SK-N-SH treated with all-trans-retinoic acid at 6 μM for 48 hours (cell line): ENCODE results near the gene DNAH2.

ENCODE experiments used
- ATAC-seq: fragments of 200-7000 bp; cut with Tn5 transposase; 3 replicates; pipeline ENCODE4 v1.9.1; 2020; ENCODE audit warnings: mild to moderate bottlenecking, moderate library complexity
- ARNTL ChIP-seq: fragments of 450-650 bp; formaldehyde crosslinking; IDR thresholded peaks from 2 replicates; pipeline ENCODE4 v1.5.0; 2020; ENCODE audit warnings: low read depth, mild to moderate bottlenecking, moderate library complexity, borderline replicate concordance
- BACH2 ChIP-seq: fragments of 250-450 bp; sonication (Bioruptor Pico); IDR thresholded peaks from 2 replicates; pipeline ENCODE4 v1.9.0; 2021; ENCODE audit warnings: mild to moderate bottlenecking, borderline replicate concordance
- CSDC2 ChIP-seq: fragments of 250-450 bp; sonication (Bioruptor Pico); IDR thresholded peaks from 2 replicates; pipeline ENCODE4 v1.5.0; 2020; ENCODE audit warnings: mild to moderate bottlenecking, moderate library complexity
- ESRRG ChIP-seq: fragments of 250-450 bp; sonication (Bioruptor Pico); IDR thresholded peaks from 2 replicates; pipeline ENCODE4 v1.6.1; 2021; ENCODE audit warnings: mild to moderate bottlenecking
- ISL1 ChIP-seq: fragments of 250-450 bp; sonication (Bioruptor Pico); IDR thresholded peaks from 2 replicates; pipeline ENCODE4 v2.1.2; 2022; ENCODE audit warnings: mild to moderate bottlenecking, moderate library complexity
- OSR1 ChIP-seq: fragments of 250-450 bp; sonication (Bioruptor Pico); IDR thresholded peaks from 2 replicates; pipeline ENCODE4 v1.8.0; 2022; ENCODE audit warnings: moderate library complexity, mild to moderate bottlenecking, inconsistent platforms
- PPARA ChIP-seq: fragments of 250-450 bp; sonication (Bioruptor Pico); IDR thresholded peaks from 2 replicates; pipeline ENCODE4 v1.5.0; 2020; ENCODE audit warnings: mild to moderate bottlenecking, borderline replicate concordance
- RARB ChIP-seq: fragments of 250-450 bp; sonication (Bioruptor Pico); IDR thresholded peaks from 2 replicates; pipeline ENCODE4 v1.8.0; 2021; ENCODE audit warnings: mild to moderate bottlenecking, moderate library complexity
- TCF4 ChIP-seq: fragments of 250-450 bp; sonication (Bioruptor Pico); IDR thresholded peaks from 2 replicates; pipeline ENCODE4 v1.8.0; 2021; ENCODE audit warnings: mild to moderate bottlenecking, moderate library complexity, borderline replicate concordance
- ZC3H10 ChIP-seq: fragments of 250-450 bp; sonication (Bioruptor Pico); IDR thresholded peaks from 2 replicates; pipeline ENCODE4 v1.5.1; 2021; ENCODE audit warnings: mild to moderate bottlenecking, moderate library complexity
- ZFP3 ChIP-seq: fragments of 250-450 bp; sonication (Bioruptor Pico); IDR thresholded peaks from 2 replicates; pipeline ENCODE4 v1.5.0; 2020; ENCODE audit warnings: mild to moderate bottlenecking, moderate library complexity
- ZFP30 ChIP-seq: fragments of 450-650 bp; formaldehyde crosslinking; IDR thresholded peaks from 2 replicates; pipeline ENCODE4 v1.5.0; 2022; ENCODE audit warnings: mild to moderate bottlenecking, moderate library complexity
- ZNF70 ChIP-seq: fragments of 450-650 bp; formaldehyde crosslinking; IDR thresholded peaks from 2 replicates; pipeline ENCODE4 v1.5.0; 2020; ENCODE audit warnings: mild to moderate bottlenecking, moderate library complexity
- ZNF8 ChIP-seq: fragments of 450-650 bp; formaldehyde crosslinking; IDR thresholded peaks from 2 replicates; pipeline ENCODE4 v1.5.0; 2020; ENCODE audit warnings: mild to moderate bottlenecking, moderate library complexity
- TF ChIP-seq, protein P1 (sequence below): fragments of 250-450 bp; sonication (Bioruptor Pico); IDR thresholded peaks from 2 replicates; pipeline ENCODE4 v1.5.0; 2020; ENCODE audit warnings: mild to moderate bottlenecking, moderate library complexity
- TF ChIP-seq, protein P2 (sequence below): fragments of 250-450 bp; sonication (Bioruptor Pico); IDR thresholded peaks from 2 replicates; pipeline ENCODE4 v1.8.0; 2020; ENCODE audit warnings: mild to moderate bottlenecking, moderate library complexity, borderline replicate concordance
- TF ChIP-seq, protein P3 (sequence below): fragments of 250-450 bp; sonication (Bioruptor Pico); IDR thresholded peaks from 2 replicates; pipeline ENCODE4 v1.5.1; 2020; ENCODE audit warnings: low read depth, mild to moderate bottlenecking, moderate library complexity
- TF ChIP-seq, protein P4 (sequence below): fragments of 250-450 bp; sonication (Bioruptor Pico); IDR thresholded peaks from 2 replicates; pipeline ENCODE4 v1.8.0; 2021; ENCODE audit warnings: low read depth, mild to moderate bottlenecking, moderate library complexity, borderline replicate concordance
- TF ChIP-seq, protein P5 (sequence below): fragments of 250-450 bp; sonication (Bioruptor Pico); IDR thresholded peaks from 2 replicates; pipeline ENCODE4 v1.5.1; 2021; ENCODE audit warnings: mild to moderate bottlenecking, moderate library complexity

The DNAH2 gene

DNA sequence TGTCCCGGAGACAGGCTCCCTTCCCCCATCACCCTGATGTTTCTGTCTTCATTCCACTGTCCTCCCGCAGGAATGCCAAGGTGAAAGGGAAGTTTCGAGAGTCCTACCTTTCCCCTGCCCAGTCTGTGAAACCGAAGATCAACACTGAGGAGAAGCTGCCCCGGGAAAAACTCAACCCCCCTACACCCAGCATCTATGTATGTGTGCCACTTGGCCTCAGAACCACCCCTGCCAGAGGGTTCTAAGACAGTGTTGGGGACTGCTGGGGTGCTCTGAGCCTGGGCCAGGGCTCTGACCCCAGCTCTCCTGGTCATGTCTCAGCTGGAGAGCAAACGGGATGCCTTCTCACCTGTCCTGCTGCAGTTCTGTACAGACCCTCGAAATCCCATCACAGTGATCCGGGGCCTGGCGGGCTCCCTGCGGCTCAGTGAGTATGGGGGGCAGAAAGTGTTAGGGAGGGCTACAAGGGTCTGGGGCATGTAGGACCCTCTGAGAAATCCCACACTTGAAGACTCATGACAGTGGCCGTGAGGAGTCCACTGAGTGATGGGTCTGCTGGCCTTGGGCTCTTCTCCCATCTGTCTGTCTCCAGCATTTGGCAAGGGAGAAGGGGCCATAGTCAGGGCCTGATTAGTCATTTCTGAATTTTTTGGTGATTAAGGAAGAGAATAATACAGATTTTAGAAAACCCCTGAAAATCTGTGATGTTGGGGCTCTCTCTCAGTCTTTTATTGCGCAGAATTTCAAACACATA is 132.4 kb downstream of the DNAH2 start (continued):
- TF ChIP-seq, protein P1, sequence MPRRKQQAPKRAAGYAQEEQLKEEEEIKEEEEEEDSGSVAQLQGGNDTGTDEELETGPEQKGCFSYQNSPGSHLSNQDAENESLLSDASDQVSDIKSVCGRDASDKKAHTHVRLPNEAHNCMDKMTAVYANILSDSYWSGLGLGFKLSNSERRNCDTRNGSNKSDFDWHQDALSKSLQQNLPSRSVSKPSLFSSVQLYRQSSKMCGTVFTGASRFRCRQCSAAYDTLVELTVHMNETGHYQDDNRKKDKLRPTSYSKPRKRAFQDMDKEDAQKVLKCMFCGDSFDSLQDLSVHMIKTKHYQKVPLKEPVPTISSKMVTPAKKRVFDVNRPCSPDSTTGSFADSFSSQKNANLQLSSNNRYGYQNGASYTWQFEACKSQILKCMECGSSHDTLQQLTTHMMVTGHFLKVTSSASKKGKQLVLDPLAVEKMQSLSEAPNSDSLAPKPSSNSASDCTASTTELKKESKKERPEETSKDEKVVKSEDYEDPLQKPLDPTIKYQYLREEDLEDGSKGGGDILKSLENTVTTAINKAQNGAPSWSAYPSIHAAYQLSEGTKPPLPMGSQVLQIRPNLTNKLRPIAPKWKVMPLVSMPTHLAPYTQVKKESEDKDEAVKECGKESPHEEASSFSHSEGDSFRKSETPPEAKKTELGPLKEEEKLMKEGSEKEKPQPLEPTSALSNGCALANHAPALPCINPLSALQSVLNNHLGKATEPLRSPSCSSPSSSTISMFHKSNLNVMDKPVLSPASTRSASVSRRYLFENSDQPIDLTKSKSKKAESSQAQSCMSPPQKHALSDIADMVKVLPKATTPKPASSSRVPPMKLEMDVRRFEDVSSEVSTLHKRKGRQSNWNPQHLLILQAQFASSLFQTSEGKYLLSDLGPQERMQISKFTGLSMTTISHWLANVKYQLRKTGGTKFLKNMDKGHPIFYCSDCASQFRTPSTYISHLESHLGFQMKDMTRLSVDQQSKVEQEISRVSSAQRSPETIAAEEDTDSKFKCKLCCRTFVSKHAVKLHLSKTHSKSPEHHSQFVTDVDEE (CRISPR knock-in tag) = no peak
- TF ChIP-seq ZNF8 (CRISPR knock-in tag) = no peak
- TF ChIP-seq, protein P2, sequence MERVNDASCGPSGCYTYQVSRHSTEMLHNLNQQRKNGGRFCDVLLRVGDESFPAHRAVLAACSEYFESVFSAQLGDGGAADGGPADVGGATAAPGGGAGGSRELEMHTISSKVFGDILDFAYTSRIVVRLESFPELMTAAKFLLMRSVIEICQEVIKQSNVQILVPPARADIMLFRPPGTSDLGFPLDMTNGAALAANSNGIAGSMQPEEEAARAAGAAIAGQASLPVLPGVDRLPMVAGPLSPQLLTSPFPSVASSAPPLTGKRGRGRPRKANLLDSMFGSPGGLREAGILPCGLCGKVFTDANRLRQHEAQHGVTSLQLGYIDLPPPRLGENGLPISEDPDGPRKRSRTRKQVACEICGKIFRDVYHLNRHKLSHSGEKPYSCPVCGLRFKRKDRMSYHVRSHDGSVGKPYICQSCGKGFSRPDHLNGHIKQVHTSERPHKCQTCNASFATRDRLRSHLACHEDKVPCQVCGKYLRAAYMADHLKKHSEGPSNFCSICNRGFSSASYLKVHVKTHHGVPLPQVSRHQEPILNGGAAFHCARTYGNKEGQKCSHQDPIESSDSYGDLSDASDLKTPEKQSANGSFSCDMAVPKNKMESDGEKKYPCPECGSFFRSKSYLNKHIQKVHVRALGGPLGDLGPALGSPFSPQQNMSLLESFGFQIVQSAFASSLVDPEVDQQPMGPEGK (CRISPR knock-in tag) = no peak
- TF ChIP-seq, protein P3, sequence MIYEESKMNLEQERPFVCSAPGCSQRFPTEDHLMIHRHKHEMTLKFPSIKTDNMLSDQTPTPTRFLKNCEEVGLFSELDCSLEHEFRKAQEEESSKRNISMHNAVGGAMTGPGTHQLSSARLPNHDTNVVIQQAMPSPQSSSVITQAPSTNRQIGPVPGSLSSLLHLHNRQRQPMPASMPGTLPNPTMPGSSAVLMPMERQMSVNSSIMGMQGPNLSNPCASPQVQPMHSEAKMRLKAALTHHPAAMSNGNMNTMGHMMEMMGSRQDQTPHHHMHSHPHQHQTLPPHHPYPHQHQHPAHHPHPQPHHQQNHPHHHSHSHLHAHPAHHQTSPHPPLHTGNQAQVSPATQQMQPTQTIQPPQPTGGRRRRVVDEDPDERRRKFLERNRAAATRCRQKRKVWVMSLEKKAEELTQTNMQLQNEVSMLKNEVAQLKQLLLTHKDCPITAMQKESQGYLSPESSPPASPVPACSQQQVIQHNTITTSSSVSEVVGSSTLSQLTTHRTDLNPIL (CRISPR knock-in tag) = no peak

DNA sequence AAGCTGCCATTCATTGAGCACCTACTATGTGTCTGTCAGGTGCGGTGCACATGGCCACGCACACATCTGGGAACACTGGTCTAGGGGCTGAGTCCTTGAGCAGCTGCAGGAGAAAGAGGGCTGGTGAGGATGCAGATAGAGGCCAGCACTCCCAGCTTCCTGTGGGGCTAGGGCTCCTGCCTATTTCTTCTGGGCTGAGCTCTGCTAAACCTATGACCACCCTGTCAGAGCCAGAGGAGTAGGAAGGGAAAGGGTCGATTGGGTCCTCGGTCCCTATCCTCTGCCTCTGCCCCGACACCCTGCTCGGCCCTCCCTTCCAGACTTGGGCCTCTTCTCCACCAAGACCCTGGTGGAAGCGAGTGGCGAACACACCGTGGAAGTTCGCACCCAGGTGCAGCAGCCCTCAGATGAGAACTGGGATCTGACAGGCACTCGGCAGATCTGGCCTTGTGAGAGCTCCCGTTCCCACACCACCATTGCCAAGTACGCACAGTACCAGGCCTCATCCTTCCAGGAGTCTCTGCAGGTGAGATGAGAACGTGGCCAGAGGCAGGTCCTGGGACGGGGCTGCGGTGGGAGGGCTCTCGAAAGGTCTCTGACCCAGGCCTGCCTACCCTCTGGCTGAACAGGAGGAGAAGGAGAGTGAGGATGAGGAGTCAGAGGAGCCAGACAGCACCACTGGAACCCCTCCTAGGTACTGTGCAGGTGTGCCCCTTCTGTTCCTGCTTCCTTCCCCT is 133.3 kb downstream of the DNAH2 start:
- peak; percentile 2; the same call in 1 of the 3 replicates for ATAC-seq
- TF ChIP-seq, protein P2 (CRISPR knock-in tag) = no peak
- TF ChIP-seq ISL1 (no peak), ZNF8 (CRISPR knock-in tag) (no peak), ARNTL (CRISPR knock-in tag) (no peak), CSDC2 (CRISPR knock-in tag) (no peak), PPARA (CRISPR knock-in tag) (no peak), ZFP30 (CRISPR knock-in tag) (no peak), BACH2 (CRISPR knock-in tag) (no peak), ZC3H10 (CRISPR knock-in tag) (no peak), OSR1 (no peak), ZNF70 (CRISPR knock-in tag) (no peak), RARB (CRISPR knock-in tag) (no peak), ZFP3 (CRISPR knock-in tag) (no peak), ESRRG (CRISPR knock-in tag) (no peak), TCF4 (CRISPR knock-in tag) (no peak)
- TF ChIP-seq, protein P4, sequence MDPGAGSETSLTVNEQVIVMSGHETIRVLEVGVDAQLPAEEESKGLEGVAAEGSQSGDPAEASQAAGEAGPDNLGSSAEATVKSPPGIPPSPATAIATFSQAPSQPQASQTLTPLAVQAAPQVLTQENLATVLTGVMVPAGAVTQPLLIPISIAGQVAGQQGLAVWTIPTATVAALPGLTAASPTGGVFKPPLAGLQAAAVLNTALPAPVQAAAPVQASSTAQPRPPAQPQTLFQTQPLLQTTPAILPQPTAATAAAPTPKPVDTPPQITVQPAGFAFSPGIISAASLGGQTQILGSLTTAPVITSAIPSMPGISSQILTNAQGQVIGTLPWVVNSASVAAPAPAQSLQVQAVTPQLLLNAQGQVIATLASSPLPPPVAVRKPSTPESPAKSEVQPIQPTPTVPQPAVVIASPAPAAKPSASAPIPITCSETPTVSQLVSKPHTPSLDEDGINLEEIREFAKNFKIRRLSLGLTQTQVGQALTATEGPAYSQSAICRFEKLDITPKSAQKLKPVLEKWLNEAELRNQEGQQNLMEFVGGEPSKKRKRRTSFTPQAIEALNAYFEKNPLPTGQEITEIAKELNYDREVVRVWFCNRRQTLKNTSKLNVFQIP (CRISPR knock-in tag) = no peak
- TF ChIP-seq, protein P5, sequence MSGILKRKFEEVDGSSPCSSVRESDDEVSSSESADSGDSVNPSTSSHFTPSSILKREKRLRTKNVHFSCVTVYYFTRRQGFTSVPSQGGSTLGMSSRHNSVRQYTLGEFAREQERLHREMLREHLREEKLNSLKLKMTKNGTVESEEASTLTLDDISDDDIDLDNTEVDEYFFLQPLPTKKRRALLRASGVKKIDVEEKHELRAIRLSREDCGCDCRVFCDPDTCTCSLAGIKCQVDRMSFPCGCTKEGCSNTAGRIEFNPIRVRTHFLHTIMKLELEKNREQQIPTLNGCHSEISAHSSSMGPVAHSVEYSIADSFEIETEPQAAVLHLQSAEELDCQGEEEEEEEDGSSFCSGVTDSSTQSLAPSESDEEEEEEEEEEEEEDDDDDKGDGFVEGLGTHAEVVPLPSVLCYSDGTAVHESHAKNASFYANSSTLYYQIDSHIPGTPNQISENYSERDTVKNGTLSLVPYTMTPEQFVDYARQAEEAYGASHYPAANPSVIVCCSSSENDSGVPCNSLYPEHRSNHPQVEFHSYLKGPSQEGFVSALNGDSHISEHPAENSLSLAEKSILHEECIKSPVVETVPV (CRISPR knock-in tag) = no peak
- TF ChIP-seq, protein P1 (CRISPR knock-in tag) = no peak
